ENCODE results near the gene ST3GAL6.
"Not testable (repeated sequence)": the region's sequence is repeated elsewhere in the genome, so short reads cannot be mapped to it uniquely, and the experiment has no call there.

ST3GAL6 gene

DNA sequence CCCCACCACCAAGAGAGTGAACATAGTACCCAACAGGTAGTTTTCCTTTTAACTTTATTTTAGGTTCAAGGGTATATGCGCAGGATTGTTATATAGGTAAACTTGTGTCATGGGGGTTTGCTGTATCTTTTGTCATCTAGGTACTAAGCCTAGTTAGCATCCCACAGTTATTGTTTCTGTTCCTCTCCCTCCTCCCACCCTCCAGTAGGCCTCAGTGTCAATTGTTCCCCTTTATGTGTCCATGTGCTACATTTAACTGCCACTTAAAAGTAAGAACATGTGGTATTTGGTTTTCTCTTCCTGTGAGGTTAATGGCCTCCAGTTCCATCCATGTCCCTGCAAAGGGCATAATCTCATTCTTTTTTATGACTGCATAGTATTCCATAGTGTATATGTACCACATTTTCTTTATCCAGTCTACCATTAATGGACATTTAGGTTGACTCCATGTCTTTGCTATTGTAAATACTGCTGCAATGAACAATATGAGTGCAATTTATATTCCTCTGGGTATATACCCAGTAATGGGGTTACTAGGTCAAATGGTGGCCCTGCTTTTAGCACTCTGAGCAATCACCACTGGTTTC is 66.2 kb downstream of the ST3GAL6 start:
- no peak for DNase-seq (ENCODE audit: low spot score in 2 of 2)
- Histone ChIP-seq H3K4me1 (no peaks in the 10 kb centered on the region; the same call in 1 of the 2 replicates), H3K9me3 (peaks cover 13% of the 10 kb centered on the region), H3K36me3 (replicated peaks) (no peaks in the 10 kb centered on the region), H3K4me3 (no peak overlapping the region), H3K27me3 (ENCODE audit: low read depth) (no peaks in the 10 kb centered on the region)
- in situ Hi-C loops (cut with MboI; ENCODE audit: low sequenced_read_pairs) = no loop called here

DNA sequence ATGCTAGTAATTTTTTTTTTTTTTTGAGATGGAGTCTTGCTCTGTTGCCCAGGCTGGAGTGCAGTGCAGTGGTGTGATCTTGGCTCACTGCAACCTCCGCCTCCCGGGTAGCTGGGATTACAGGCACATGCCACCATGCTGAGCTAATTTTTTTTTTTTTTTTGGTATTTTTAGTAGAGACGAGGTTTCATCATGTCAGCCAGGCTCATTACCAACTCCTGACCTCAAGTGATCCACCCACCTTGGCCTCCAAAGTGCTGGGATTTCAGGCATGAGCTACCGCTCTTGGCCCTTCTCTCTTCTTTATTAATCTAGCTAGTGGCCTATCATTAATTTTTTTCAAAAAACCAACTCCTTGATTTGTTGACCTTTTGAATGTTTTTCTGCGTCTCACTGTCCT is 67.9 kb downstream of the ST3GAL6 start:
- H3K4me1 ChIP-seq; DNase-seq (ENCODE audit: low spot score in 2 of 2); H3K4me3 ChIP-seq; in situ Hi-C loops (cut with MboI; ENCODE audit: low sequenced_read_pairs); H3K27me3 ChIP-seq (ENCODE audit: low read depth); H3K36me3 ChIP-seq (replicated peaks): not testable (repeated sequence)
- peaks cover 13% of the 10 kb centered on the region for H3K9me3 ChIP-seq

DNA sequence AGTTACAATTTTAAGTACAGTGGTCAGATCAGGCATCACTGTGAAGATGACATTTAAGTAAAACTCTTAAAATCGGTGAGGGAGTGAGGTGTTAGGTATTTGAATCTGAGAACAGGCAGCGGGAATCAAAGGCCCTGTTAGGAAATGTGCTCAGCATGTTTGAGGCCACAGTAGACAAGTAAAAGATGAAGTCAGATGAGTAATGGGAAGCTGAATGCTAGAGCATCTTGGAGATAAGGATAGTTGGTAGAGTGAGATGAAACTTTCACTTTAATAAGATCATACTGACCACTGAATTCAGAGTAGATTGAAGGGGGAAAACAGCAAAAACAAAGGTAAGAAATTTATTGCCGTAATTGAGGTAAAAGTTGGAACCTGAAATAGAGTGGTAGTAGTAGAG is 76.7 kb downstream of the ST3GAL6 start:
- no peaks in the 10 kb centered on the region for H3K36me3 ChIP-seq (replicated peaks)
- H3K27me3 ChIP-seq (ENCODE audit: low read depth) = no peaks in the 10 kb centered on the region
- in situ Hi-C loops (cut with MboI; ENCODE audit: low sequenced_read_pairs) = no loop called here
- no peak overlapping the region for H3K4me3 ChIP-seq
- DNase-seq (ENCODE audit: low spot score in 2 of 2) = no peak
- no peaks in the 10 kb centered on the region for H3K9me3 ChIP-seq
- H3K4me1 ChIP-seq = no peaks in the 10 kb centered on the region

DNA sequence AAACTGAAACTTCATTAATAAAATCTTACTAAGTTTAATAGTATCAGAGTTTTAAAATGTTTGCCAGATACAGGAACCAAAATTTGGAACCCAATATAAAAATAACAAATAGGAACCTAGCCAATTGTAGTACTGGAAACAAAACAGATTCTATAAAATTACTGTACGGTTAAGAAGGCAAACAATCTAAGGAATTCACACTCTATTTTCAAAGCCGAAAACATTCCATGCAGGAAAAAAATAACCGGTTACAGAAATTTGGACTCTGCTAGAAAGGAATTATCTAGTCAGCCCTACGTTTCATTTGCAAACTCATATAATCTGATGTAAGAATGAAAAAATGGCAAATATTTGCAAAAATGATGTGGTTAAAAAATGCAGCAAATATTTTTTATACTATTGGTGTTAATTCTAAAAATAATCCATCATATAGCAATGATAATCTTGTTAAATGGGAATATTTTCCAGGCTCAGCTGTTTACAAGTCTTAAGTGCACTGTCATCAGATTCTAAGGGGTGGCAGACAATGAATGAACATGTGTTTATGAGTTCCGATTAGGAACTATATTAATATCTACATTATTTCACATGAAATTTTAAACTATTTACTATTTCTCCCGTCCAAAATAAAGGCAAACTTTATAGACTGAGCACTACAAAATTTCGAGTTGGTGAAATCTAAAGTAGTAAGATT is 80.3 kb downstream of the ST3GAL6 start:
- in situ Hi-C loops (cut with MboI; ENCODE audit: low sequenced_read_pairs) = no loop called here
- Histone ChIP-seq H3K36me3 (replicated peaks) (peaks cover 3% of the 10 kb centered on the region), H3K27me3 (ENCODE audit: low read depth) (no peaks in the 10 kb centered on the region), H3K4me1 (no peaks in the 10 kb centered on the region), H3K4me3 (no peak overlapping the region), H3K9me3 (no peaks in the 10 kb centered on the region)
- DNase-seq (ENCODE audit: low spot score in 2 of 2) = no peak

Data from HAP-1 (cell line).